Measurements from ENCODE around the gene CDH26. TPM values are rescaled to one million over a fixed set of nuclear protein-coding genes. Genes with fewer than 3 reads are reported as not detected.

CDH26 gene
- total and polyA plus RNA-seq, 10 of the 15 experiments (the other 5 are each of a cell fraction or from before 2014, with no cell fraction given), result 0.03 to 0.19 (median 0.08) TPM; not detected in 4

DNA sequence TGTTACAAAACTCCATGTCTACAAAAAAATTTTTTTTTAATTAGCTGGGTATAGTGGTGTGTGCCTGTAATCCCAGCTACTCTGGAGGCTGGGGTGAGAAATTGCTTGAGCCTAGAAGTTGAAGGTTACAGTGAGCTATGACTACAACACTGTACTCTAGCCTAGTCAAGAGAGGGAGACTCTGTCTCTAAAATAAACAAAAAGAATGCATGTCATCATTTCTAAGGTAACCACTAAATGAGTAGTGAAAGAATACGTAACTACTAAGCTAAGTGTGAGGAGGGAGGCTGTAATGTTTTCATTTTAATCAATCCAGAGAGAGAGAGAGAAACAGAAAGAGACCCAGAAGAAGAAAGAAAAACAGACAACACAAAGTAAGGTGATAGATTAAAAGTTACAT lies 34.7 kb upstream of the CDH26 start (continued):
- TF ChIP-seq, protein P1, sequence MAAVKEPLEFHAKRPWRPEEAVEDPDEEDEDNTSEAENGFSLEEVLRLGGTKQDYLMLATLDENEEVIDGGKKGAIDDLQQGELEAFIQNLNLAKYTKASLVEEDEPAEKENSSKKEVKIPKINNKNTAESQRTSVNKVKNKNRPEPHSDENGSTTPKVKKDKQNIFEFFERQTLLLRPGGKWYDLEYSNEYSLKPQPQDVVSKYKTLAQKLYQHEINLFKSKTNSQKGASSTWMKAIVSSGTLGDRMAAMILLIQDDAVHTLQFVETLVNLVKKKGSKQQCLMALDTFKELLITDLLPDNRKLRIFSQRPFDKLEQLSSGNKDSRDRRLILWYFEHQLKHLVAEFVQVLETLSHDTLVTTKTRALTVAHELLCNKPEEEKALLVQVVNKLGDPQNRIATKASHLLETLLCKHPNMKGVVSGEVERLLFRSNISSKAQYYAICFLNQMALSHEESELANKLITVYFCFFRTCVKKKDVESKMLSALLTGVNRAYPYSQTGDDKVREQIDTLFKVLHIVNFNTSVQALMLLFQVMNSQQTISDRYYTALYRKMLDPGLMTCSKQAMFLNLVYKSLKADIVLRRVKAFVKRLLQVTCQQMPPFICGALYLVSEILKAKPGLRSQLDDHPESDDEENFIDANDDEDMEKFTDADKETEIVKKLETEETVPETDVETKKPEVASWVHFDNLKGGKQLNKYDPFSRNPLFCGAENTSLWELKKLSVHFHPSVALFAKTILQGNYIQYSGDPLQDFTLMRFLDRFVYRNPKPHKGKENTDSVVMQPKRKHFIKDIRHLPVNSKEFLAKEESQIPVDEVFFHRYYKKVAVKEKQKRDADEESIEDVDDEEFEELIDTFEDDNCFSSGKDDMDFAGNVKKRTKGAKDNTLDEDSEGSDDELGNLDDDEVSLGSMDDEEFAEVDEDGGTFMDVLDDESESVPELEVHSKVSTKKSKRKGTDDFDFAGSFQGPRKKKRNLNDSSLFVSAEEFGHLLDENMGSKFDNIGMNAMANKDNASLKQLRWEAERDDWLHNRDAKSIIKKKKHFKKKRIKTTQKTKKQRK (IDR thresholded peaks at IDR 0.05; ENCODE audit: low read depth, low read length), result no peak
- no peak for TF ChIP-seq BCL11A (IDR thresholded peaks at IDR 0.05; ENCODE audit: low read depth, low read length)
- TF ChIP-seq BACH1 (IDR thresholded peaks at IDR 0.05; ENCODE audit: borderline replicate concordance), result no peak
- TF ChIP-seq POU2F2 (IDR thresholded peaks at IDR 0.05; ENCODE audit: borderline replicate concordance, low read depth, low read length), result no peak
- TF ChIP-seq, protein P2, sequence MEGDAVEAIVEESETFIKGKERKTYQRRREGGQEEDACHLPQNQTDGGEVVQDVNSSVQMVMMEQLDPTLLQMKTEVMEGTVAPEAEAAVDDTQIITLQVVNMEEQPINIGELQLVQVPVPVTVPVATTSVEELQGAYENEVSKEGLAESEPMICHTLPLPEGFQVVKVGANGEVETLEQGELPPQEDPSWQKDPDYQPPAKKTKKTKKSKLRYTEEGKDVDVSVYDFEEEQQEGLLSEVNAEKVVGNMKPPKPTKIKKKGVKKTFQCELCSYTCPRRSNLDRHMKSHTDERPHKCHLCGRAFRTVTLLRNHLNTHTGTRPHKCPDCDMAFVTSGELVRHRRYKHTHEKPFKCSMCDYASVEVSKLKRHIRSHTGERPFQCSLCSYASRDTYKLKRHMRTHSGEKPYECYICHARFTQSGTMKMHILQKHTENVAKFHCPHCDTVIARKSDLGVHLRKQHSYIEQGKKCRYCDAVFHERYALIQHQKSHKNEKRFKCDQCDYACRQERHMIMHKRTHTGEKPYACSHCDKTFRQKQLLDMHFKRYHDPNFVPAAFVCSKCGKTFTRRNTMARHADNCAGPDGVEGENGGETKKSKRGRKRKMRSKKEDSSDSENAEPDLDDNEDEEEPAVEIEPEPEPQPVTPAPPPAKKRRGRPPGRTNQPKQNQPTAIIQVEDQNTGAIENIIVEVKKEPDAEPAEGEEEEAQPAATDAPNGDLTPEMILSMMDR (IDR thresholded peaks at IDR 0.05 in 2 of 3, conservative IDR thresholded peaks at IDR 0.05 in 1 of 3; ENCODE audit: control insufficient read depth in 2 of 3, extremely low read depth in 1 of 3, insufficient read depth in 1 of 3, low read depth in 3 of 3, low read length in 3 of 3), result no peak
- TF ChIP-seq JUNB (IDR thresholded peaks at IDR 0.05), result no peak
- TF ChIP-seq, protein P3, sequence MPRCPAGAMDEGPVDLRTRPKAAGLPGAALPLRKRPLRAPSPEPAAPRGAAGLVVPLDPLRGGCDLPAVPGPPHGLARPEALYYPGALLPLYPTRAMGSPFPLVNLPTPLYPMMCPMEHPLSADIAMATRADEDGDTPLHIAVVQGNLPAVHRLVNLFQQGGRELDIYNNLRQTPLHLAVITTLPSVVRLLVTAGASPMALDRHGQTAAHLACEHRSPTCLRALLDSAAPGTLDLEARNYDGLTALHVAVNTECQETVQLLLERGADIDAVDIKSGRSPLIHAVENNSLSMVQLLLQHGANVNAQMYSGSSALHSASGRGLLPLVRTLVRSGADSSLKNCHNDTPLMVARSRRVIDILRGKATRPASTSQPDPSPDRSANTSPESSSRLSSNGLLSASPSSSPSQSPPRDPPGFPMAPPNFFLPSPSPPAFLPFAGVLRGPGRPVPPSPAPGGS (IDR thresholded peaks at IDR 0.05; ENCODE audit: borderline replicate concordance, insufficient read depth, low read depth, low read length, poor library complexity, severe bottlenecking), result no peak
- no peak for TF ChIP-seq POLR2AphosphoS2 (IDR thresholded peaks at IDR 0.05; ENCODE audit: low read depth, low read length)
- TF ChIP-seq, protein P4, sequence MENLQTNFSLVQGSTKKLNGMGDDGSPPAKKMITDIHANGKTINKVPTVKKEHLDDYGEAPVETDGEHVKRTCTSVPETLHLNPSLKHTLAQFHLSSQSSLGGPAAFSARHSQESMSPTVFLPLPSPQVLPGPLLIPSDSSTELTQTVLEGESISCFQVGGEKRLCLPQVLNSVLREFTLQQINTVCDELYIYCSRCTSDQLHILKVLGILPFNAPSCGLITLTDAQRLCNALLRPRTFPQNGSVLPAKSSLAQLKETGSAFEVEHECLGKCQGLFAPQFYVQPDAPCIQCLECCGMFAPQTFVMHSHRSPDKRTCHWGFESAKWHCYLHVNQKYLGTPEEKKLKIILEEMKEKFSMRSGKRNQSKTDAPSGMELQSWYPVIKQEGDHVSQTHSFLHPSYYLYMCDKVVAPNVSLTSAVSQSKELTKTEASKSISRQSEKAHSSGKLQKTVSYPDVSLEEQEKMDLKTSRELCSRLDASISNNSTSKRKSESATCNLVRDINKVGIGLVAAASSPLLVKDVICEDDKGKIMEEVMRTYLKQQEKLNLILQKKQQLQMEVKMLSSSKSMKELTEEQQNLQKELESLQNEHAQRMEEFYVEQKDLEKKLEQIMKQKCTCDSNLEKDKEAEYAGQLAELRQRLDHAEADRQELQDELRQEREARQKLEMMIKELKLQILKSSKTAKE (IDR thresholded peaks at IDR 0.05; ENCODE audit: low read depth, poor library complexity, severe bottlenecking), result no peak
- TF ChIP-seq, protein P5, sequence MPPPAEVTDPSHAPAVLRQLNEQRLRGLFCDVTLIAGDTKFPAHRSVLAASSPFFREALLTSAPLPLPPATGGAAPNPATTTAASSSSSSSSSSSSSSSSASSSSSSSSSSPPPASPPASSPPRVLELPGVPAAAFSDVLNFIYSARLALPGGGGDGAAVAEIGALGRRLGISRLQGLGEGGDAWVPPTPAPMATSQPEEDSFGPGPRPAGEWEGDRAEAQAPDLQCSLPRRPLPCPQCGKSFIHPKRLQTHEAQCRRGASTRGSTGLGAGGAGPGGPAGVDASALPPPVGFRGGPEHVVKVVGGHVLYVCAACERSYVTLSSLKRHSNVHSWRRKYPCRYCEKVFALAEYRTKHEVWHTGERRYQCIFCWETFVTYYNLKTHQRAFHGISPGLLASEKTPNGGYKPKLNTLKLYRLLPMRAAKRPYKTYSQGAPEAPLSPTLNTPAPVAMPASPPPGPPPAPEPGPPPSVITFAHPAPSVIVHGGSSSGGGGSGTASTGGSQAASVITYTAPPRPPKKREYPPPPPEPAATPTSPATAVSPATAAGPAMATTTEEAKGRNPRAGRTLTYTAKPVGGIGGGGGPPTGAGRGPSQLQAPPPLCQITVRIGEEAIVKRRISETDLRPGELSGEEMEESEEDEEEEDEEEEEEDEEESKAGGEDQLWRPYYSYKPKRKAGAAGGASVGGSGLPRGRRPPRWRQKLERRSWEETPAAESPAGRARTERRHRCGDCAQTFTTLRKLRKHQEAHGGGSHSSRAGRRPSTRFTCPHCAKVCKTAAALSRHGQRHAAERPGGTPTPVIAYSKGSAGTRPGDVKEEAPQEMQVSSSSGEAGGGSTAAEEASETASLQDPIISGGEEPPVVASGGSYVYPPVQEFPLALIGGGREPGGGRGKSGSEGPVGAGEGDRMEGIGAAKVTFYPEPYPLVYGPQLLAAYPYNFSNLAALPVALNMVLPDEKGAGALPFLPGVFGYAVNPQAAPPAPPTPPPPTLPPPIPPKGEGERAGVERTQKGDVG (CRISPR knock-in tag; IDR thresholded peaks at IDR 0.05), result no peak
